Panc1 (cell line): ENCODE results near the gene EOMES. TPM values are rescaled to one million over a fixed set of nuclear protein-coding genes. Genes with fewer than 3 reads are reported as not detected.

Source experiments
- ATAC-seq: fragments of 200-7000 bp; cut with Tn5 transposase; 2 replicates; pipeline ENCODE4 v1.9.1; 2020; ENCODE audit warnings: mild to moderate bottlenecking, moderate library complexity
- BruUV-seq: library from RNA; stranded (reverse); fragments of 400-500 nt; replicated peaks from 2 replicates; lab custom pipeline; 2021; lab: Mats Ljungman, UMichigan
- CTCF ChIA-PET: fragments of 300-600 bp; sonication (Branson Sonifier 250); formaldehyde crosslinking; loops from one replicate; lab custom pipeline; 2022; ENCODE audit warnings: antibody characterized with exemption; lab: Charles Lee
- POLR2A ChIA-PET: fragments of 300-600 bp; sonication (Branson Sonifier 250); formaldehyde crosslinking; loops from one replicate; lab custom pipeline; 2022; ENCODE audit warnings: antibody characterized with exemption; lab: Charles Lee
- DNase-seq: peaks from one replicate; pipeline ENCODE4 v3.0.0-alpha.2; 2010; ENCODE audit warnings: low read depth, low spot score
- H3K27ac ChIP-seq: 2 replicates; pipeline ENCODE4 v1.5.1; 2011; ENCODE audit warnings: mild to moderate bottlenecking, low read length, inconsistent platforms
- H3K27me3 ChIP-seq: fragments of 200-500 bp; sonication (Bioruptor generic); 2 replicates; pipeline ENCODE4 v1.6.0; 2014; ENCODE audit warnings: low read length, inconsistent platforms; ENCODE audit not compliant: control insufficient read depth, insufficient read depth
- H3K36me3 ChIP-seq: fragments of 200-500 bp; sonication (Bioruptor generic); 2 replicates; pipeline ENCODE4 v1.5.1; 2014; ENCODE audit warnings: inconsistent platforms, mild to moderate bottlenecking, low read length, moderate library complexity; ENCODE audit not compliant: control insufficient read depth, insufficient read depth
- H3K4me1 ChIP-seq: 2 replicates; pipeline ENCODE4 v1.5.1; 2011; ENCODE audit warnings: inconsistent platforms, mild to moderate bottlenecking, low read length, moderate library complexity; ENCODE audit not compliant: control insufficient read depth, insufficient read depth
- H3K4me3 ChIP-seq, 2 experiments: 2 replicates each; pipeline ENCODE4 v1.5.1; 2011 to 2012; ENCODE audit warnings: low read depth in 2 of 2, low read length in 2 of 2, mild to moderate bottlenecking in 2 of 2, inconsistent platforms in 1 of 2, moderate library complexity in 1 of 2
- H3K9me3 ChIP-seq: fragments of 200-500 bp; sonication (Bioruptor generic); 2 replicates; pipeline ENCODE4 v1.5.1; 2014; ENCODE audit warnings: low read depth, mild to moderate bottlenecking, inconsistent platforms, low read length, moderate library complexity; ENCODE audit not compliant: control insufficient read depth, insufficient read depth
- CTCF ChIP-seq: fragments of 450-650 bp; IDR thresholded peaks from 2 replicates; pipeline ENCODE4 v1.5.1; 2017; ENCODE audit warnings: mild to moderate bottlenecking
- POLR2AphosphoS5 ChIP-seq: IDR thresholded peaks from 2 replicates; pipeline ENCODE4 v1.6.1; 2012; ENCODE audit warnings: mild to moderate bottlenecking, low read depth, low read length, moderate library complexity
- SIN3A ChIP-seq: IDR thresholded peaks from 2 replicates; pipeline ENCODE4 v1.6.1; 2012; ENCODE audit warnings: low read depth, mild to moderate bottlenecking, low read length, moderate library complexity, borderline replicate concordance; ENCODE audit not compliant: insufficient read depth
- TCF7L2 ChIP-seq: IDR thresholded peaks from 2 replicates; pipeline ENCODE4 v1.6.1; 2011; ENCODE audit warnings: mild to moderate bottlenecking, low read depth, low read length, inconsistent platforms
- in situ Hi-C: cut with HindIII; loops from 2 replicates; pipeline ENCODE4 v1.10.0; 2016; ENCODE audit warnings: low sequenced_read_pairs, low pct_unique_long_range_greater_than_20kb
- intact Hi-C: fragments of 100-400 bp; cut with micrococcal nuclease; formaldehyde crosslinking; loops from one replicate; pipeline ENCODE4 v1.10.0; 2022; ENCODE audit not compliant: unreplicated experiment
- total RNA-seq: library from RNA; stranded (reverse); gene quantifications from one replicate; pipeline ENCODE4 v1.2.1, GENCODE V29; 2021; ENCODE audit not compliant: unreplicated experiment
- TF ChIP-seq, protein P1 (sequence below), 2 experiments: IDR thresholded peaks; 2 replicates each; pipeline ENCODE4 v1.6.1; 2011 to 2012; ENCODE audit warnings: low read depth in 2 of 2, control low read depth in 1 of 2, low read length in 1 of 2, mild to moderate bottlenecking in 1 of 2, moderate library complexity in 1 of 2; ENCODE audit not compliant: insufficient read depth in 1 of 2

The EOMES gene
- total RNA-seq, 1 experiment from 2014 or later: 2.5 TPM

- ChIA-PET POLR2A (no interaction called here), CTCF (no interaction called here)
- DNase-seq (no peak), ATAC-seq (no peak)
- intact Hi-C loops (no loop called here), in situ Hi-C loops (no loop called here)
- H3K27me3 ChIP-seq: no peaks in the 10 kb centered on the region
- H3K9me3 ChIP-seq: no peaks in the 10 kb centered on the region
- no peak overlapping the region for H3K4me3 ChIP-seq
- no peaks in the 10 kb centered on the region for H3K36me3 ChIP-seq
- H3K4me1 ChIP-seq: no peaks in the 10 kb centered on the region
- no peak for TF ChIP-seq SIN3A
- TF ChIP-seq, protein P1, sequence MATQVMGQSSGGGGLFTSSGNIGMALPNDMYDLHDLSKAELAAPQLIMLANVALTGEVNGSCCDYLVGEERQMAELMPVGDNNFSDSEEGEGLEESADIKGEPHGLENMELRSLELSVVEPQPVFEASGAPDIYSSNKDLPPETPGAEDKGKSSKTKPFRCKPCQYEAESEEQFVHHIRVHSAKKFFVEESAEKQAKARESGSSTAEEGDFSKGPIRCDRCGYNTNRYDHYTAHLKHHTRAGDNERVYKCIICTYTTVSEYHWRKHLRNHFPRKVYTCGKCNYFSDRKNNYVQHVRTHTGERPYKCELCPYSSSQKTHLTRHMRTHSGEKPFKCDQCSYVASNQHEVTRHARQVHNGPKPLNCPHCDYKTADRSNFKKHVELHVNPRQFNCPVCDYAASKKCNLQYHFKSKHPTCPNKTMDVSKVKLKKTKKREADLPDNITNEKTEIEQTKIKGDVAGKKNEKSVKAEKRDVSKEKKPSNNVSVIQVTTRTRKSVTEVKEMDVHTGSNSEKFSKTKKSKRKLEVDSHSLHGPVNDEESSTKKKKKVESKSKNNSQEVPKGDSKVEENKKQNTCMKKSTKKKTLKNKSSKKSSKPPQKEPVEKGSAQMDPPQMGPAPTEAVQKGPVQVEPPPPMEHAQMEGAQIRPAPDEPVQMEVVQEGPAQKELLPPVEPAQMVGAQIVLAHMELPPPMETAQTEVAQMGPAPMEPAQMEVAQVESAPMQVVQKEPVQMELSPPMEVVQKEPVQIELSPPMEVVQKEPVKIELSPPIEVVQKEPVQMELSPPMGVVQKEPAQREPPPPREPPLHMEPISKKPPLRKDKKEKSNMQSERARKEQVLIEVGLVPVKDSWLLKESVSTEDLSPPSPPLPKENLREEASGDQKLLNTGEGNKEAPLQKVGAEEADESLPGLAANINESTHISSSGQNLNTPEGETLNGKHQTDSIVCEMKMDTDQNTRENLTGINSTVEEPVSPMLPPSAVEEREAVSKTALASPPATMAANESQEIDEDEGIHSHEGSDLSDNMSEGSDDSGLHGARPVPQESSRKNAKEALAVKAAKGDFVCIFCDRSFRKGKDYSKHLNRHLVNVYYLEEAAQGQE (IDR thresholded peaks at IDR 0.05; ENCODE audit: insufficient read depth in 1 of 2, low read depth in 2 of 2, low read length in 1 of 2): no peak
- TF ChIP-seq CTCF: no peak
- TF ChIP-seq TCF7L2: no peak
- TF ChIP-seq POLR2AphosphoS5: no peak
- BruUV-seq: no TSS peak
- no peak overlapping the region for H3K27ac ChIP-seq
Measured at GRCh38 chr3:27737091-27737490, 15.0 kb upstream of the EOMES start.

- DNase-seq (no peak), ATAC-seq (no peak)
- Histone ChIP-seq H3K9me3 (no peaks in the 10 kb centered on the region), H3K36me3 (no peaks in the 10 kb centered on the region), H3K4me1 (no peaks in the 10 kb centered on the region), H3K4me3 (no peak overlapping the region), H3K27me3 (no peaks in the 10 kb centered on the region), H3K27ac (no peak overlapping the region)
- TF ChIP-seq SIN3A (no peak), TCF7L2 (no peak), CTCF (no peak), POLR2AphosphoS5 (no peak)
- TF ChIP-seq, protein P1 (IDR thresholded peaks at IDR 0.05; ENCODE audit: insufficient read depth in 1 of 2, low read depth in 2 of 2, low read length in 1 of 2): no peak
- ChIA-PET CTCF (no interaction called here), POLR2A (no interaction called here)
- in situ Hi-C loops: no loop called here
- BruUV-seq: no TSS peak
- intact Hi-C loops: no loop called here
Measured at GRCh38 chr3:27730774-27731659, 8.9 kb upstream of the EOMES start.
